HG03354 (cell line): Measurements from ENCODE around the gene CPNE8.

Experiments used
- ATAC-seq: cut with Tn5 transposase; IDR thresholded peaks from one replicate; pipeline ENCODE4 v1.9.1; 2021; ENCODE audit warnings: mild to moderate bottlenecking; ENCODE audit not compliant: unreplicated experiment, poor library complexity, severe bottlenecking

Gene CPNE8

DNA sequence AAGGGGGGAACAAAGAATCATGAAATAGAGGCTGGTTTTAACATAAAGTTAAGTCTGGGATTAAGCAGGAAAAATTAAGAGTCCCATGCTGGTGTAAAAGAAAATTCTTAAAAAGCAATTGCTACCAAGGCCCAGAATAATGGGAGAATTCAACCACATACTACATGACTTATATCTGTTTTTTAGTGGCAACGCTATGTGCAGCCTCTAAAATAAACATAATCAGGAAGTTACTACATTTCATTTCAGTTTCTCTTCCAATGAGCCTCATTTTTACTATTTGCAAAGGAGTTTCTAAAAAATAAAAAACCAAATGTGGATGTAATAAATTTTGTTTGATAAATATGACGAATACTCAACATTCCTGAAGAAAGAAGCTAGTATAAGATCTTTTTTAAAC, 58.1 kb downstream of the CPNE8 start:
- no peak for ATAC-seq

DNA sequence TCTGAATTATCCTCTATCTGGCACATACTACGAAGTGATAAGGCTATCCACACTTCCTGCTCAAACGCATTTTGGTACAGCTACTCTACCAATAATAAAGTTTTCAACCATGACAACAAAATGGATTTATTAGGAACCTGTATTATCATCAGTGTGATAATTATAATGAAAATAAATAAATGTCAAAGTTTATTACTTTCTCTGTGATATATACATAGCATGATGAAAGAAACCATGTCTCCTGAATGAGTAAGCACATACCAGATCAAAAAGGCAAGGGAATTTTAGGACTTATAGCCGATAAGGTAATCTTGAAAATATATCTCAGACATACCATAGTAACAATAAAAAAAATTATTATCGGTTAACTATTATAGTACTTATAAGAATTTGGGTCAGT, 61.1 kb downstream of the CPNE8 start:
- ATAC-seq = no peak

DNA sequence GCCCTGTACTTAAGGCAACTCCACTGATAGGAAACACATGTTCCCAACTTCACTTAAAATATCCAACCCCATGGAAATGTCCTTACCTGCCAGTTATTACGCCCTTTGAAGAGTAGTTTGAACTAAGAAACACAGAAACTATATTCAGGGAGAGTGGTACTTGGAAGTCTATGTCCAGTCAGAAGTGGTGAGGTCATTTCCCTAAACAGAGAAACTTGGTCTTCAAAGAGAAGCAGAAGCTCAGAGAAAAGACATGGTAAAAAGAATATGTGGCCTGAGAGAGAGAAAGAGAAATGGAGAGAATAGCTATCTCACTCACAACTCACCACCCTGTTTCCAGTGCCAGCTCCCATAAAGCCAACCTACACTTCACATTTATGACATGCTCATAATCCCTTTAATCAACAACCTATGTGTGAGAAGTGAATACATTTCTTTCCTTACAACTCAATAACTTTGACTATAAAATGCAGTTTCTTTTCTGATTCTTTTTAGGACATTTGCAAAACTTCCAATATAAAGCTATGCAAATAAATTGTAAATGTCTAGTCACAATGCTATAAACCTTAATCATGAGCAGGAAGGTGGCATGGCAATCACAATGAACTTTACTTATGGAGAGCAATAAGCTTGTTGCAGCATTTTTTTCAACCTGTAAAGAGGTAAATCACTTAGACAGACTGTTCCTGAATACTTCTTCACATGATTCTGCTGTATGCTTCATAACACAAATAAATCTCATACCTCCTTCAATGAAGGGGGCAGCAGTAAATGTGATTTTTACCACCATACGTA, 67.1 kb downstream of the CPNE8 start:
- ATAC-seq = no peak

DNA sequence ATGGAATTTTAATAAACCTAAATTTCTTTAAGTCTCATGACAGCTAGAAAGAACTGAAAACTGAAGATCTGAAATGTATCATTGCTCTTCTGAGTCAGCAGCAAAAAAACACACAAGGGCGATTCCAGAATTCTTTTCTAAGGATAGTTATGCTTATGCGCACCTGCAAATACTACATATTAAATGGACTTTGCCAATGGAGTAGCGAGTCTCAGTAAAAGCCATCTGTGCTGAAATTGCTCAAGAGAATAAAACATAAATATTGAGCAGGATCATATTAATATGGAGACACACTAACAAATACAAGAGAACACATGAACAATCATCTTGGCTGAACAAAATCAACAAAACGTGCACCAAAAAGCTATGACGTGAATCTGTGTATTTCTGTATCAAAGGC, 73.7 kb downstream of the CPNE8 start:
- ATAC-seq = no peak

DNA sequence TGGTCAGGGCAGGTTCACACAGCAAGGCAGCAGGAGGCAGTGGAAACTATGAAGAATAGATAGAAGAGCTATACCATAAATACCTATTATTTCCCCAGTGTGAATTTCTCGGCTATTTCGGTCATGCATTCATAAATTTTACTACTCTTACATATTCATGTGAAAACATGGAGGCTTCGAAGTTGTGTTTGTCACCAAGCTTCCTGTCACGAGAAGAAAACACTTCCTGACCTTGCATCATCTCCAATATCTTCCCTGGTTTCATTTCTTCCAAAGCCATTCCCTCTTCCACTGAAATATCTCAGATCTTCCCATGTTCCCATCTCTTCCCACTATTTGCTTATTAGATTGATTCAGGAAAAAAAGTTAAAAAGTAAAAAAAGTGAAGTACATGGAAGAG, 80.4 kb downstream of the CPNE8 start:
- no peak for ATAC-seq

DNA sequence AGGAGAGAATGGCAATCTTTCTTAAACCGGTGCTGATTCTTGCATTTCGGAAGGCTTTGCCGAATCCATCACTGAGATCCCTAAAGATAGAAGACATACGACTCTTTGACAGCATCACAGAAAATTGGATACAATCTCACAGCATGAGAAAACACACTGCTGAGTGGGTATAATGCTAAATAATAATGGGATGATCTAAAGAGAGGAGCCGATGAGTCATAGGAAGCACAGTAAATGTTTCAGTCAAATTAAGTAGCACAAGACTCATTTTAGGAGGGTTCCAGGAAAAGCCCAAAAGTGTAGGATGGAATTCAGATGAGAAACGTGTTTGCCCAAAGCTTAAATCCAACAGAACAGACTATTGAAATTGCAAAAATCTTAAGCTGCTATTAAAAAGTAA, 81.7 kb downstream of the CPNE8 start:
- no peak for ATAC-seq

DNA sequence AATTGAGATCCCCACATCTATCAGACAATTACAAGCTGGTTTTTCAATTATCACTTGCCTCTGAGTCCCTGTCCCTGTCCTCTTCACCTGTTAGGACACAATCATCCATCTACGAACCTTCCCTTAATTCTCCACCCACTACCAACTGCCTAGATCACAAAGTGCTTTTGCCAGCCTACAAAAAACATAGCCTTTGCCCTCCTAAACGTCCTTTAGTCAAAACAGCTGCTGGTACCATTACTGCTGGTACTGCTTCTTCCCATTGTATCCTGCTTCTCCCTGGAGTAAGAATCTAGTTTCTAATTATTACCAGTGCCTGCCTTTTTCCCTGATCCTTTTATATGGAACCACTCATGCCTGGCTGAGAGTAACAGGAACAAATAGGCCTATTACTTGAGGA, 82.1 kb downstream of the CPNE8 start:
- ATAC-seq = no peak

DNA sequence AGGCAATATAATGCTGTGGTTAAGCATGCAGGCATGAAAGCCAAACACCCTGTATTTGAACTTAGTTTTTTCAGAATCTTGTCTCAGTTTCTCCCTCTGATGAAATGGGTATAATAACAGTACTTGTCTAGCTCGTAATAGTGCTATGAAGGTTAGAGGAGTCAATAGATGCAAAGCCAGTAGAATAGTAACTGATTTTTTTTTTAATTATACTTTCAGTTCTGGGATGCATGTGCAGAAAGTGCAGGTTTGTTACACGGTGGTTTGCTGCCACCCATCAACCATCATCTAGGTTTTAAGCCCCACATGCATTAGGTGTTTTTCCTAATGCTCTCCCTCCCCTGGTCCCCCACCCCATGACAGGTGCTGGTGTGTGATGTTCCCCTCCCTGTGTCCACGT, 87.4 kb downstream of the CPNE8 start:
- ATAC-seq = no peak

DNA sequence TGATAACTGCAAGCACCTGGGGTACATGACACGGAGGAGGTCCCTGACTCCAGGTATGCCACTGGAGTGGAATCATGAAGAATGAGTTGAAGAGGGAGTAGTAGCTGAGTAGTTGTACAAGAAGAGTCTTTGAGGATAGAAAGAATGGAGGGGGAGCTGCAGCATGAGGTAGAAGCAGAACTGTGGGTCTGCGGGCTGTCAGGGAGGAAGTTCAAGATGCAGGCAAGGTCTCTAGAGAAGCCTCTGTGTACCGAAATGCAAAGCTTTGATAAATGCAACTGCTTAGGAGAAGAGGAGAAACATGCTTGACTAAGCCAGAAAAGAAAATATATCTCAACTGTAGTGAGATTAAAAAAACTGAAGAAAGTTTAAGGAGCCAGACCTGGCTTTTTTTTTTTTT, 91.5 kb downstream of the CPNE8 start:
- ATAC-seq = no peak

DNA sequence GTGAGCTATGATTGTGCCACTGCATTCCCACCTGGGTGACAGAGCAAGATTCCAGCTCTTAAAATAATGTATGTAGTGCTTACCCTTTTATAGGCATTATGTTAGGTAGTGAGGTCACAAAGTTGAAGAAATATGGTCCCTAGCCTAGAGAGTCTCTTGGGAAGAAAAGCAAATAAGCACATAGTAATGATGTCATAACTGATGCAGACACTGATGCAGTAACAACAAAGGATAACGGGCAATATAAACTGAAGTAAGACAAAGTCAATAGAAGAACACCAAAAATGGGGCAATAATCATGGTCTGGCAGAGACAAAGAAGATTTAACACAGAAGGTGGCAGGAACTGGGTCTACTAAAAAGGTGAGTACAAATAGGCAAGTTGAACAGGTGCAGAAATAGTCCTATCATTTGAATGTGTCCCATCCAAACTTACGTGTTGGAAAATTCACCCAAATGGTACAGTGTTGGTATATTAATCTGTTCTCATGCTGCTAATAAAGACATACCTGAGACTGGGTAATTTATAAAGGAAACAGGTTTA, 93.5 kb downstream of the CPNE8 start:
- no peak for ATAC-seq

DNA sequence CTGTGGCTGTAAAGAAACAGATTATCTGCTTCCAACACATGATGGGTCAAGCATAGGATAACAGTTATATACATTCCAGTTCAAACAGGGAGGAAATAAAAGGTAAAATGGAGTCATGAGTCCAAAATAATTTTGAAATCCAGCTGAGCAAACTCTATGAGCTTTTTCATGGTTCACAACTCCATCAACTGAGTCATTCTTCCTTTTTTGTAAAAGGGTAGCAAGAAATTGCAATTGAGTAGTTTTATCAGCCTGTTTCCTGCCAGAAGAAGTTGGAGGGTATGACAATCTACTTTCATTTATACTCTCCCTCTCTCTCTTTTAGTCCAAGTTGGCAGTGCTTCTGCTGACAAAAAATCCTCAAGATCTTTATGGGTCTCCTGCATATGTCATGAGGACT, 95.6 kb downstream of the CPNE8 start:
- ATAC-seq = no peak

DNA sequence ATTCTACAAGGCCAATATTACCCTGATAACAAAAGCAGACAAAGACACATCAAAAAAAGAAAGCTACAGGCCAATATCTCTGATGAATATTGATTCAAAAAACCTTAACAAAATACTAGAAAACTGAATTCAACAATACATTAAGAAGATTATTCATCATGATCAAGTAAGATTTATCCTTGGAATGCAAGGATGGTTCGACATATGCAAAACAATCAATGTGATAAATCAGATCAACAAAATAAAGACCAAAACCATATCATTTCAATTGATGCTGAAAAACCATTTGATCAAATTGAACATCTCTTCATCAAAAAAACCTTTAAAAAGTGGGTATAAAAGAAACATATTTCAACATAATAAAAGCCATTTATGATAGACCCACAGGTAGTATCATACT, 117.3 kb downstream of the CPNE8 start:
- no peak for ATAC-seq

DNA sequence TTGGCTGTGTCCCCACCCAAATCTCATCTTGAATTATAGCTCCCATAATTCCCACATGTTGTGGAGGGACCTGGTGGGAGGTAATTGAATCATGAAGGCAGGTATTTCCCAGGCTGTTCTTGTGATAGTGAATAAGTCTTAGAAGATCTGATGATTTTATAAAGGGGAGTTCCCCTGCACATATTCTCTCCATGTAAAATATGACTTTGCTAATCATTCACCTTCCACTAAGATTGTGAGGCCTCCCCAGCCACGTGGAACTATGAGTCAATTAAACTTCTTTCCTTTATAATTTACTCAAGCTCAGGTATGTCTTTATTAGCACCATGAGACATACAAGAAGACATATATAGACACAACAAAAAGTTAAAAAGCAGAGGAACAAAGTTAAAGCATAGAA, 120.0 kb downstream of the CPNE8 start:
- no peak for ATAC-seq

DNA sequence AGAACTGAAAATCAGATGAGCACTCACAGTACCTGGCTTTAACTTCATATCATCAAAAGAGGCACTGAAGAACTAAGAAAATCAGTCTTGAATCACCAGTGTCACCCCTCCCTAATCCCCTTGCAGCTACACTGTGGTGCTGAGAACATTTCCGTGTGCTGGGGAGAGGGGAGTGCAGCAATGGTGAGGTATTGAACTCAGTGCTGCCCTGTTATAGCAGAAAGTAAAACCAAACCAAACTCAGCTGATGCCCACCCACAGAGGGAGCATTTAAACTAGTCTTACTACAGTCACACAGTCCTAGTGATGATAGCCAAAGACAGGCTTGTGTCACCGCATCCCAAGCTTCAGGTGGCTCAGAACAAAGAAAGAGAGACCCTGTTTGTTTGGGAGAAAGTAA, 122.1 kb downstream of the CPNE8 start:
- no peak for ATAC-seq

DNA sequence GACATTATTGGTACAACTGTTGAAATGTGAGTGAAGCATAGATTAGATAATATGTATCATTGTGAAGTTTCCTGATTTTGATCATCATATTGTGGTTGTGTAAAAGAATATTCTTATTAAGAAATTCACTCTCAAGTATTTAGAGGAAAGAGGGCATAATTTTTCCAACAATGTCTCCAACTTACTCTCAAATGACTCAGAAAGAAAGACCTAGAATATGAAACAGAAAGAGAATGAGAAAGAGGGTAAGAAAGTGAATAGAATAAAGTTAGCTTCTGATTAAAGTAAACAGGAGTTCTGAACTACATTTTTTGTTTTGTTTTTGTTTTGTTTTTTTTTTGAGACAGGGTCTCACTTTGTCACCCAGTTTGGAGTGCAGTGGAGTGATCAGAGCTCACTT, 123.0 kb downstream of the CPNE8 start:
- peak; percentile 55 for ATAC-seq

DNA sequence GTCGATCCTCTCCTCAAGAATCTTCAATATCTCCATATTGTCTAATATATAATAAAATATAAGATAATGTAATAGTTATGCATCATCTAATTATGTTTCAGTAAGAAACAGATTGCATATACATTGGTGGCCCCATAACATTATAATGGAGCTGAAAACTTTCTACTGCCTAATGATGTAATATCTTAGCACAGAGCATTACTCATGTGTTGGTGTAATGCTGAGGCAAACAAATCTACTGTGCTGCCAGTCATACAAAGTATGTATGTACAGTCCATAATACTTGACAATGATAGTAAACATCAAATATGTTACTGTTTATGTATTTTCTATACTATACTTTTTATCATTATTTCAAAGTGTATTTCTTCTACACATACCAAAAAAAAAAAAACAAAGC, 128.7 kb downstream of the CPNE8 start:
- no peak for ATAC-seq

DNA sequence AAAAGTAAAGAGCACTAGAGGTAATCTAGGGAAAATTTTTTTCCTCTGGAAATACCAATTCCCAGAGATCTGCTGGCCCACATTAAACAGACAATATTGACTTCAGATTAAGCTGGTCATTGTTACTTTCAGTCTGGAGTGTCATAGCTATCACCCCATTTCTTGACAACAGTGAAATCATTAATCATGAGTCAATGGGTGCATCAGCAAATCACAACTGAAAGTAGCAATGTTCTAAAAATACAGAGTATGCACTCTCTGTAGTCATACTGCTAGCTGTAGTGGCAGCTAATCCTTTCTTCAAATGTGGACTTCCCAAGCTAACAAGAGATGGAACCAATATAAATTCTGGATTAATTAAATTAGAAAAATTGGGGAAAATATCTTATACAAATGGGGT, 129.9 kb downstream of the CPNE8 start:
- ATAC-seq = peak; percentile 97

DNA sequence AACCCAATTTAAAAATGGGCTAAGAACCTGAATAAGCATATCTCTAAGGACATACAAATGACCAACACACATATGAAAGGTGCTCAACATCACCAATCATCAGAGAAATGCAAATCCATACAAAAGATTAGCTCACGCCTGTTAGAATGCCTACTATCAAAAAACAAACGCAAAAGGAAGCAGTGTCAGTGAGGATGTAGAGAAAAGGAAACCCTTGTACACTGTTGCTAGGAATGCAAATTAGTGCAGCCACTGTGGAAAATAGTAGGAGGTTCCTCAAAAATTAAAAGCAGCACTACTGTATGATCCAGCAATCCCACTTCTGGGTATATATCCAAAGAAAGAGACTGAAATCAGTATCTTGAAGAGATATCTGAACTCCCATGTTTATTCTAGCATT, 133.0 kb downstream of the CPNE8 start:
- no peak for ATAC-seq

DNA sequence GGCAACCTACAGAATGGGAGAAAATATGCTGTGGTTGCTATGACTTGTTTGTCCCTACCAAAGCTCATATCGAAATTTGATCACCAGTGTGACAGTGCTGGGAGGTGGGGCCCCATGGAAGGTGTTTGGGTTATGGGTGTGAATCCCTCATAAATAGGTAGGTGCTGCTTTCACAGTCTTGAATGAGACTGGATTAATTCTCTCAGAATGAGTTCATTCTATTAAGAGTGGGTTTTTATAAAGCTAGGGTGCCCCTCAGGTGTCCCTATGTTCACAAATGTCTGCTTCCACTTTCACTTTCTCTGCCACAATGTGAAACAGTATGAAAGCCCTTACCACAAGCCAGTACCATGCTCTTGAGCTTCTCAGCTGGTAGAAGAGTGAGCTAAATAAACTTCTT, 133.5 kb downstream of the CPNE8 start:
- ATAC-seq = peak; percentile 80

DNA sequence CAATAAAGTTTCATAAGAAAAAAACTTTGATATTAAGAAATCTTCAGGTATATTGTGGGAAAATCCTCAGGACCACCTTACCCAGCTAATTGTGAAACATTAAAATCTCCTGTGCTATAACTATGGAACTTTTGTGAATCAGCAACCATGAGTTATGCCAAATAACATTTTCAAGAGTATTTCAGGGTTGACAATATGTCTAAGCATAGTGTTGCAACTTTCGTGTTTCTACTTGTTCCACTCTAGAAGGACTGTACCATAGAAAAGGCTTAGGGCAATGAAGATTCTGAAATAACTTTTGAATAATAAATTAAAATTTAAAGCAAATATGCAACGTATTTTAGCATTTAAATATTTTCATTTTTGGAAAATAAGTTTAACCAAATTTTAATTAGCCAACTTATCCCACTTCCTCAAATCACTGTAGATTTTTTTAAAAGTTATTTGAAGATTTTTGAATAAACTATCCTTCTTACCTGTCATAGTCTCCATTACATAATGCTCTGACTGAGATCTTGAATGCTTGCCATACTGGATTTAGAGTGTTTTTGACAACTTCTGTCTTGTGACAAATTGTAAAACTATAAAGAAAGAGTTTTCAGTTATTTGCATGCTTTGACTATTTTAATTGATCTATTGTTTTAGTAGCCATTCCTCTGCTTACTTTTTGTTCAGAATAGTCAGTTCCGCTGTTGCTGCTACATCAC, 143.6 kb downstream of the CPNE8 start:
- no peak for ATAC-seq

DNA sequence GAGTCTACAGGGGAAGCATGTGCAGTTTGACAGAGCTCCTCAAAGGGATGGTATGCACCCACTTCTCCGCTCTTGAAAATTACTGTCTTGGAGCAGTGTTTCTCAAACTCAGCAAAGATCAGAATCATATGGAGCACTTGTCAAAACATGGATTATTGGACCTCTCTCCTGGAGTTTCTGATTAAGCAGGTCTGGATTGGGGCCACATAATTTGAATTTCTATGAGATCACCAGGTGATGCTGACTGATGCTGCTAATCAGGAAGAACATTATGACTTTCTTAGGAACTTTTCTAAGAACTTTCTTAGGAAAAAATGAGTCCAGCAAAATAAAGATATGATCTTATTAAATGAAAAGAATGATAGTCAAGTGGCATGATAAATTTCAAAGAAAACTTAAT, 144.3 kb downstream of the CPNE8 start:
- ATAC-seq = no peak
